ENCODE results near the gene RGL4. TPM values are rescaled to one million over a fixed set of nuclear protein-coding genes. Genes with fewer than 3 reads are reported as not detected.

The RGL4 gene
- total and polyA plus RNA-seq, 2 of the 8 experiments (the other 6 are each of a cell fraction or from before 2014, with no cell fraction given): not detected

- DNase-seq (ENCODE audit: low read depth in 1 of 2, low spot score in 2 of 2): no peak
- Histone ChIP-seq H3K18ac (ENCODE audit: extremely low read depth, low read length) (no peak overlapping the region), H2BK5ac (ENCODE audit: low read depth, low read length) (no peak overlapping the region), H3K79me2 (ENCODE audit: control insufficient read depth in 1 of 2, insufficient read depth in 2 of 2, low read length in 2 of 2) (no peaks in the 10 kb centered on the region), H3K14ac (ENCODE audit: insufficient read length) (no peak overlapping the region), H3K23me2 (ENCODE audit: low read depth, low read length) (no peaks in the 10 kb centered on the region), H3K9me3 (ENCODE audit: insufficient read depth in 2 of 2, low read depth in 1 of 2, low read length in 1 of 2) (no peaks in the 10 kb centered on the region), H3K4me3 (ENCODE audit: extremely low read depth in 1 of 4, insufficient read depth in 2 of 4, low read depth in 3 of 4, low read length in 4 of 4) (no peak overlapping the region), H3K79me1 (ENCODE audit: low read depth, low read length) (no peaks in the 10 kb centered on the region), H4K8ac (ENCODE audit: extremely low read depth, insufficient read depth, low read length) (no peak overlapping the region), H3K9ac (replicated peaks in 1 of 4; ENCODE audit: extremely low read depth in 1 of 4, low read depth in 3 of 4, low read length in 3 of 4) (no peak overlapping the region), H3K4me1 (replicated peaks in 1 of 4; ENCODE audit: control insufficient read depth in 3 of 4, insufficient read depth in 4 of 4, low read length in 3 of 4) (peaks cover 0 to 7% (median 2%) of the 10 kb centered on the region in 4 experiments; a peak in 4 of 7 replicates), H3K4me2 (ENCODE audit: insufficient read depth in 1 of 2, low read depth in 2 of 2, low read length in 2 of 2) (no peak overlapping the region), H3K27ac (ENCODE audit: low read depth, low read length) (no peak overlapping the region), H4K5ac (ENCODE audit: insufficient read length, low read depth, low read length) (no peak overlapping the region), H2AK5ac (ENCODE audit: low read depth, low read length) (no peak overlapping the region), H2AFZ (ENCODE audit: low read length) (no peak overlapping the region), H3K36me3 (ENCODE audit: control insufficient read depth in 2 of 4, insufficient read depth in 4 of 4, low read length in 3 of 4) (no peaks in the 10 kb centered on the region), H2BK12ac (ENCODE audit: low read depth, low read length) (no peak overlapping the region), H2BK15ac (ENCODE audit: low read length) (no peak overlapping the region), H2BK20ac (ENCODE audit: low read length) (no peak overlapping the region), H3K23ac (ENCODE audit: insufficient read length) (no peak overlapping the region), H4K91ac (replicated peaks; ENCODE audit: insufficient read length, low read length) (no peak overlapping the region), H3K4ac (replicated peaks; ENCODE audit: insufficient read length, low read depth, low read length) (no peak overlapping the region), H3K27me3 (replicated peaks in 1 of 4; ENCODE audit: control insufficient read depth in 3 of 4, extremely low read depth in 1 of 4, insufficient read depth in 3 of 4, low read length in 3 of 4) (no peaks in the 10 kb centered on the region), H2BK120ac (replicated peaks; ENCODE audit: low read depth, low read length) (no peak overlapping the region), H4K20me1 (replicated peaks in 1 of 2; ENCODE audit: control insufficient read depth in 1 of 2, insufficient read depth in 2 of 2, low read length in 2 of 2) (peaks cover 3 to 7% of the 10 kb centered on the region in 2 experiments), H3K56ac (replicated peaks; ENCODE audit: insufficient read length, low read depth, low read length) (no peak overlapping the region)
- TF ChIP-seq EP300 (IDR thresholded peaks at IDR 0.05; ENCODE audit: borderline replicate concordance in 1 of 2, low read depth in 2 of 2, low read length in 2 of 2) (no peak), TCF12 (IDR thresholded peaks at IDR 0.05; ENCODE audit: low read depth, low read length) (no peak), EZH2 (IDR thresholded peaks at IDR 0.05; ENCODE audit: low read depth, low read length, severe bottlenecking) (no peak), SIX5 (IDR thresholded peaks at IDR 0.05; ENCODE audit: low read depth, low read length) (no peak), SP4 (IDR thresholded peaks at IDR 0.05; ENCODE audit: low read length) (no peak), BRCA1 (IDR thresholded peaks at IDR 0.05; ENCODE audit: low read depth, low read length) (no peak), PHF8 (conservative IDR thresholded peaks at IDR 0.05; ENCODE audit: low read depth, low read length) (no peak)
- WGBS, 2 experiments (ENCODE audit: extremely low coverage in 1 of 2, insufficient coverage in 1 of 2, insufficient read length in 1 of 2, insufficient replicate concordance in 2 of 2, low coverage in 1 of 2, low lambda C conversion rate in 2 of 2, missing lambda C conversion rate in 1 of 2): 81% methylated on average over 6 of the region's 7 CpGs; no CpG with 5 or more reads in 1 of the 2 experiments
- ChIA-PET CTCF (ENCODE audit: partially characterized antibody) (no interaction called here), POLR2A (ENCODE audit: partially characterized antibody) (no interaction called here)
- FAIRE-seq: no peak
Observed at GRCh38 chr22:23673050-23673620, 17.7 kb upstream of the RGL4 start.

Data from H1 (cell line).